Measurements from ENCODE around the gene VPS13D.
A peak's percentile ranks its signal among the peaks of the same experiment; 100 is the strongest.

The VPS13D gene

DNA sequence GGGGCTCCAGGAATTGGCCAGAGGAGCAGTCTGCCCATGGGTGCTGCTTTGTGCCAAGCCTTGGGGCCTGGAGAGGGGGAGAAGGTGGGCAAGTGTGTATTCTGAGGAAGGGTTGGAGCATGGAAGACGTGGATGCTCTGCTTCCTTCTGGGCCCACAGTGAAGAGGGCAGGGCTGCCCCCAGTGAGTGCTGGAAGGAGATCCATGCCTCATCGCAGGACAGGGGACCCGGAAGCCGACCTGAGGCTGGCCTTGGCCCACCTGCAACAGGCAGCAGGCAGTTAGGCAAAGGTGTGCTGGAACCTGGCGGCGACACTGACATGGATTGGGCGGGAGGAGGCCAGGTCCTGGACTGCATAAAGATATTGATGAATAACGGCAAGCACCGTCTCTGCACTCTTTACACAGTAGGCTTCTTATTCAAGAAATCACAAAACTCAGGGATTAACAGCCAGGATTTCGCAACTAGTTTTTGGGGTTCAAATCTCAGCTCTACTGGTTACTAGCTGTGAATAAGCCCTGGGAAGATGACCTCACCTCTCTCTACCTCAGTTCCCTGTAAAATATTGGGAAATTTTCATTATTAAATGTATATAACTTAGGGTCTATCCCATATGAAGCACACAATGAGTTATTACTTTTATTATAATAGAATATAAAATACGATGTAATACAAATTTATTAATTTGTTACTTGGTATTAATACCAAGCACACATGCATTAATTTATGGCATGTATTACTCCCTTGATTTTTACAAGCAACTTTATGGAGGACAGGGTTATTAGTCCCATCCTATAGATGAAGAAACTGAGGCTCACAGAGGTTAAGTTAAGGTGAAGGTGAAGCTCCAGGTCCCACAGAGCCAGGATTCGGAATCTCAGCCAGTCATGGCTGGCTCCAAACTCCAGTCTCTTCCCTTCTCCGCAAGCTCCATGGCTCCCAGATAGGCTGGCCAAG, 325.9 kb downstream of the VPS13D start:
- no peaks in the 10 kb centered on the region for H3K36me3 ChIP-seq (ENCODE audit: control insufficient read depth, insufficient read depth, low read length)
- H3K4me3 ChIP-seq (ENCODE audit: low read length) = no peak overlapping the region
- no peak overlapping the region for H3K9ac ChIP-seq (ENCODE audit: low read length)
- H3K9me3 ChIP-seq (ENCODE audit: control insufficient read depth, low read length) = no peaks in the 10 kb centered on the region
- H3K27me3 ChIP-seq (ENCODE audit: control insufficient read depth, insufficient read depth, low read length) = no peaks in the 10 kb centered on the region
- peaks cover 18% of the 10 kb centered on the region for H3K4me1 ChIP-seq (ENCODE audit: control insufficient read depth, insufficient read depth, low read length)

- Histone ChIP-seq H3K9me3 (ENCODE audit: control insufficient read depth, low read length) (no peaks in the 10 kb centered on the region), H3K4me1 (ENCODE audit: control insufficient read depth, insufficient read depth, low read length) (peaks cover 17% of the 10 kb centered on the region), H3K36me3 (ENCODE audit: control insufficient read depth, insufficient read depth, low read length) (no peaks in the 10 kb centered on the region), H3K27me3 (ENCODE audit: control insufficient read depth, insufficient read depth, low read length) (no peaks in the 10 kb centered on the region), H3K4me3 (ENCODE audit: low read length) (no peak overlapping the region), H3K9ac (ENCODE audit: low read length) (peak overlapping the region; percentile 41)
These were observed 326.6 kb downstream of the VPS13D start for GRCh38 chr1:12556368-12556930.

- peak overlapping the region; percentile 41 for H3K9ac ChIP-seq (ENCODE audit: low read length)
- no peak overlapping the region for H3K4me3 ChIP-seq (ENCODE audit: low read length)
- H3K36me3 ChIP-seq (ENCODE audit: control insufficient read depth, insufficient read depth, low read length) = no peaks in the 10 kb centered on the region
- no peaks in the 10 kb centered on the region for H3K27me3 ChIP-seq (ENCODE audit: control insufficient read depth, insufficient read depth, low read length)
- no peaks in the 10 kb centered on the region for H3K9me3 ChIP-seq (ENCODE audit: control insufficient read depth, low read length)
- H3K4me1 ChIP-seq (ENCODE audit: control insufficient read depth, insufficient read depth, low read length) = peaks cover 16% of the 10 kb centered on the region
These were observed 327.4 kb downstream of the VPS13D start for GRCh38 chr1:12556957-12557935.

DNA sequence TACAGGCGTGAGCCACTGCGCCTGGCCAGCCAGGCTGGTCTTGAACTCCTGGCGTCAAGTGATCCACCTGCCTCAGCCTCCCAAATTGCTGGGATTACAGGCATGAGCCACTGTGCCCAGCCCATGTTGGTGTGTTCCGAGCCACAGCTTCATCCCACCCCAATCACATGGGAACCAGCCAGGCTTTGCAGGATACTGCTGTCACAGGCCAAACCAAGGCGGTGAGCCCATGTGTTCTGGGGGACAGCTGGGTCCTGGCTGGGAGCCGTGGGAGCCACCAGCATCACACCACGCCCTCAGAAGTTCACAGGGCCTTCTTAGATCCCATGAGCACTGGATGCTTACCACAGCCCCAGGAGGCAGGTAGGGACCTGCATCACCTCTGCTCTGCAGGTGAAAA, 331.3 kb downstream of the VPS13D start:
- Histone ChIP-seq H3K9me3 (ENCODE audit: control insufficient read depth, low read length) (no peaks in the 10 kb centered on the region), H3K9ac (ENCODE audit: low read length) (no peak overlapping the region), H3K27me3 (ENCODE audit: control insufficient read depth, insufficient read depth, low read length) (no peaks in the 10 kb centered on the region), H3K36me3 (ENCODE audit: control insufficient read depth, insufficient read depth, low read length) (no peaks in the 10 kb centered on the region), H3K4me1 (ENCODE audit: control insufficient read depth, insufficient read depth, low read length) (peaks cover 5% of the 10 kb centered on the region), H3K4me3 (ENCODE audit: low read length) (no peak overlapping the region)

Data from mucosa of stomach (tissue), 1 donor.